NCI-H82 (cell line): ENCODE measurements around the gene MPND.

Experiments
- DNase-seq: peaks from one replicate; lab custom pipeline; 2025; lab: John Stamatoyannopoulos, UW

MPND gene

GRCh38 chr19:4403005-4403761 is 59.8 kb downstream of the MPND start:
- peak; percentile 31 for DNase-seq

GRCh38 chr19:4405977-4406376 is 62.6 kb downstream of the MPND start:
- DNase-seq: no peak

- DNase-seq: no peak
Observed at GRCh38 chr19:4406626-4407025, 63.3 kb downstream of the MPND start.

DNA sequence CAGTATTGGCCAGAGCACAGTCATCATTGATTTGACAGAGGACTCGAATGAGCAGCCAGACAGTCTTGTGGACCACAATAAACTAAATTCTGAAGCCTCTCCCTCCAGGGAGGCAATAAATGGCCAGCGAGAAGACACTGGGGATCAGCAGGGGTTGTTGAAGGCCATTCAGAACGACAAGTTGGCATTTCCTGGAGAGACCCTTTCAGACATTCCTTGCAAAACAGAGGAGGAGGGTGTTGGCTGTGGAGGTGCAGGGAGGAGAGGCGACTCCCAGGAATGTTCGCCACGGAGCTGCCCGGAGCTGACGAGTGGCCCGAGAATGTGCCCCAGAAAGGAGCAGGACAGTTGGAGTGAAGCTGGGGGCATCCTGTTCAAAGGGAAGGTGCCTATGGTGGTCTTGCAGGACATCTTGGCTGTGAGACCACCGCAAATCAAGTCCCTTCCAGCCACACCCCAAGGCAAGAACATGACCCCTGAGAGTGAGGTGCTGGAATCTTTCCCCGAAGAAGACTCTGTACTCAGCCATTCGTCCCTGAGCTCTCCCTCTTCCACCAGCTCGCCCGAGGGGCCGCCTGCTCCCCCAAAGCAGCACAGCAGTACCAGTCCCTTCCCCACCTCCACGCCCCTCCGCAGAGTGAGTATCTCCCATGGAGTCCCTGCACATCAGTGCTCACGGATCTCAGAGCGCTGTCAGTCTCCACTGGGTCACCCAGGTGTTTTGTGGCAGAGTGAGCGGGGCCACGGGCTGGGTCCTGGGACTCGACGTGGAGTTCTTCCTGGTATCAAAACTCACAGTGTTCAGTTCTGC is 66.0 kb downstream of the MPND start:
- DNase-seq: no peak
